AG04450 (cell line): ENCODE measurements around the gene KLF7. TPM values are rescaled to one million over a fixed set of nuclear protein-coding genes. Genes with fewer than 3 reads are reported as not detected.

ENCODE experiments used
- CTCF ChIA-PET: fragments of 300-600, 350-600 bp; formaldehyde crosslinking; extraction: SDS; loops from one replicate; lab custom pipeline; 2022; ENCODE audit warnings: antibody characterized with exemption, inconsistent platforms; lab: Charles Lee
- POLR2A ChIA-PET: fragments of 350-600 bp; formaldehyde crosslinking; extraction: SDS; loops from one replicate; lab custom pipeline; 2021; ENCODE audit warnings: antibody characterized with exemption, inconsistent platforms; lab: Yijun Ruan, JAX
- DNase-seq: peaks from one replicate; pipeline ENCODE4 v3.0.0-alpha.2; 2011; ENCODE audit warnings: low read depth, low spot score
- H3K27ac ChIP-seq: one replicate; pipeline ENCODE4 v1.5.1; 2012; ENCODE audit warnings: low read depth, low read length, control low read depth
- H3K27me3 ChIP-seq: one replicate; pipeline ENCODE4 v1.6.0; 2012; ENCODE audit warnings: low read length; ENCODE audit not compliant: control insufficient read depth, insufficient read depth
- H3K4me3 ChIP-seq: 2 replicates; pipeline ENCODE4 v1.5.1; 2011; ENCODE audit warnings: mild to moderate bottlenecking, low read depth, low read length, control low read depth
- H3K9me3 ChIP-seq: 2 replicates; pipeline ENCODE4 v1.5.1; 2012; ENCODE audit warnings: low read length; ENCODE audit not compliant: control insufficient read depth, insufficient read depth
- CTCF ChIP-seq: IDR thresholded peaks from 2 replicates; pipeline ENCODE4 v1.5.1; 2011; ENCODE audit warnings: low read depth, low read length, control low read depth, inconsistent platforms
- polyA plus RNA-seq: library from polyadenylated mRNA; depleted of rRNA; stranded (reverse); fragments of >200 nt; gene quantifications from 2 replicates; pipeline ENCODE4 v1.2.3, GENCODE V29; 2011

Gene KLF7
- polyA plus RNA-seq, 1 experiment = 22.1 TPM

DNA sequence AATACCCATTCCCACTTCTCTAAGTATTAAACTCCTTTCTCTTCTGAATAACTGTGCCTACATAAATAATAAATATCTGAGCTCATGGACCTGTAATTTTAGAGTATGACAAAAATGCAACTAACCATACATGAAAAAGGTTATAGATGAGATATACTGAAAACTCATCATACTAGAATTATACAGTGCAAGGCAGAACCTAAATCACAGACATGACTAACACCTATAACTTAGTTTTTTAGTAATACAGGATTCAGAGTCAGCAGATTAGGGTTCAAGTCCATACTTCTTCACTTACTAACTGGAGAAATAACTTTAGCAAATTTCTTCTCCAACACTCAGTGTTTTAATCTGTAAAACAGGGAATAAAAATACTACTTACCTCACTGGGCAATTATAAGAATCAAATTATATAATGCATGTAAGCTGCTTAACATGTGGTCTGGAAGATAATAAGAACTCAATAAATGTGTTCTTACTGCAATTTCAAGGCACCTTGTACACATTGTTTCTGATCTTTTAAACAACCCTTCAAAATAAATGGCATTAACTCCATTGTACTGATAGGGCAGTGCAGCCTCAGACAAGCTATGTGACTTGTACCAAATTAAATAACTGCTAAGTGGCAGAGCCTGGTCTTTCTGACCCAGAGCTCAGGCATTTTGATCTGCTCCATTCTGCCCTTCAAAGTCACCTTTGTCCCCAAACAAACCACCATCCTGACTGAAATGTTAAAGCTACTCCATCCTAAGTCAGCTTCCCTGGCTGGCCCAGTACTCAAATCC, 39.6 kb upstream of the KLF7 start:
- Histone ChIP-seq H3K4me3 (no peak overlapping the region), H3K27me3 (no peaks in the 10 kb centered on the region), H3K27ac (no peak overlapping the region), H3K9me3 (no peaks in the 10 kb centered on the region)
- ChIA-PET CTCF (interaction anchor here (0.6 kb wide), 1 partner anchor 648 kb away, joined by 3 read pairs; no protein-coding TSS in a partner anchor), POLR2A (no interaction called here)
- no peak for DNase-seq
- TF ChIP-seq CTCF = no peak

DNA sequence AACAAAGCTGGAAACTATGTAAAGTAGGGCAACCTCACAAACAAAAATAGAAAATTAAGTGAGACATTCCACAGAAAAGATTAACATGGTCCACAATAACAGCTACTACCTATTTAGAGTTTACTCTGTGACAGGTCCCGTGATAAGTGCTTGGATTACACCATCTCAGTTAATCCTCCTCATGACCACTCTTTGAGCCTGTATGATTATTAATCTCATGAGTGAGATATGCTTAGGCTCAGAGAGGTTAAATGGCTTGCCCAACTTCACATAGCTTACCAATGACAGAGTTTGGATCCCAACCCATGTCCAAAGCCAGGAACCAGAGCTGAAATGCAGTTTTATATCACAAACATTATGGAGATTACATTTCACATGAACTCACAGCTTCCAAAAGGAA, 37.3 kb upstream of the KLF7 start:
- ChIA-PET POLR2A (interaction anchor here (1.0 kb wide), 2 partner anchors 36 to 37 kb away, joined by 3 to 4 read pairs; partner anchors contain the start of gene KLF7), CTCF (no interaction called here)
- Histone ChIP-seq H3K27me3 (no peaks in the 10 kb centered on the region), H3K9me3 (no peaks in the 10 kb centered on the region), H3K27ac (no peak overlapping the region), H3K4me3 (no peak overlapping the region)
- DNase-seq = no peak
- no peak for TF ChIP-seq CTCF

DNA sequence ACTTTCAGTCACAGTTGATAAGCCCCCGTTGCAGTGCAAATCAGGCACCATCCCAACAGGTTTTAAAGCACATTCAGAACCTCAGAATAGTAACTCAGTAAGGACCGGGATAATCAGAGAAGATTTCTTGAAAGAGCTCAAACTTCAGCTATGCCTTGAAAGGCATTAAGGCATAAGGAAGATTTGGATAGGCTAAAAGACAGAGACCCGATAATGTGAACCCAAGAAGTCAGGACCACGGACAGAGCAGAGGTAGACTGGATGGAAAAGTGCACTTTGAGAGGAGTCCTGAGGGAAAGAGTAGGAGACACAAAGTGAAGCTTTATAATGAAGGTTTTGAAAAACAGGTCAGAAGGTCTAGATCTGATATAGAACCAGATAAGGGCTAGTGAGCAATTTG, 36.9 kb upstream of the KLF7 start:
- CTCF ChIA-PET = no interaction called here

GRCh38 chr2:207201416-207201815, 35.7 kb upstream of the KLF7 start:
- POLR2A ChIA-PET = no interaction called here

More for the DNA sequence above, 36.9 kb upstream of the KLF7 start:
- POLR2A ChIA-PET = interaction anchor here (0.8 to 1.0 kb wide), 3 partner anchors 18 to 37 kb away, joined by 3 to 4 read pairs (median 4); partner anchors contain the start of gene KLF7
- H3K27ac ChIP-seq = no peak overlapping the region
- no peak overlapping the region for H3K4me3 ChIP-seq
- H3K9me3 ChIP-seq = no peaks in the 10 kb centered on the region
- no peak for DNase-seq
- TF ChIP-seq CTCF = no peak
- H3K27me3 ChIP-seq = no peaks in the 10 kb centered on the region

More at GRCh38 chr2:207201416-207201815, 35.7 kb upstream of the KLF7 start:
- Histone ChIP-seq H3K27me3 (no peaks in the 10 kb centered on the region), H3K4me3 (no peak overlapping the region), H3K9me3 (no peaks in the 10 kb centered on the region), H3K27ac (no peak overlapping the region)
- no peak for TF ChIP-seq CTCF
- DNase-seq = no peak
- CTCF ChIA-PET = no interaction called here
